H9 (cell line): ENCODE data around the gene CCL3. TPM values are rescaled to one million over a fixed set of nuclear protein-coding genes. Genes with fewer than 3 reads are reported as not detected.

Source experiments
- DNase-seq: peaks from one replicate; pipeline ENCODE4 v3.0.0-alpha.2; 2017
- H2AFZ ChIP-seq: one replicate; pipeline ENCODE4 v1.6.1; 2013; ENCODE audit warnings: mild to moderate bottlenecking, low read length, control low read depth, moderate library complexity
- H2AK5ac ChIP-seq: 2 replicates; pipeline ENCODE4 v1.6.1; 2013; ENCODE audit warnings: low read length, control low read depth, mixed read lengths; ENCODE audit not compliant: insufficient read length
- H2BK120ac ChIP-seq: one replicate; pipeline ENCODE4 v1.6.1; 2013; ENCODE audit warnings: low read depth, mild to moderate bottlenecking, low read length, control low read depth, inconsistent platforms; ENCODE audit not compliant: poor library complexity, severe bottlenecking
- H2BK12ac ChIP-seq: 2 replicates; pipeline ENCODE4 v1.6.1; 2013; ENCODE audit warnings: low read length, control low read depth, mixed read lengths, low read depth; ENCODE audit not compliant: insufficient read length
- H2BK15ac ChIP-seq: 2 replicates; pipeline ENCODE4 v1.6.1; 2013; ENCODE audit warnings: low read depth, low read length, control low read depth
- H2BK20ac ChIP-seq: one replicate; pipeline ENCODE4 v1.6.1; 2013; ENCODE audit warnings: low read depth, mild to moderate bottlenecking, low read length, control low read depth, inconsistent platforms; ENCODE audit not compliant: poor library complexity, severe bottlenecking
- H2BK5ac ChIP-seq: 2 replicates; pipeline ENCODE4 v1.6.1; 2013; ENCODE audit warnings: low read length, control low read depth, mixed read lengths; ENCODE audit not compliant: insufficient read length
- H3K14ac ChIP-seq: 2 replicates; pipeline ENCODE4 v1.6.1; 2013; ENCODE audit warnings: low read length, control low read depth; ENCODE audit not compliant: insufficient read depth
- H3K18ac ChIP-seq: 2 replicates; pipeline ENCODE4 v1.6.1; 2013; ENCODE audit warnings: low read depth, mild to moderate bottlenecking, mixed read lengths, low read length, control low read depth; ENCODE audit not compliant: insufficient read length
- H3K23ac ChIP-seq: 2 replicates; pipeline ENCODE4 v1.6.1; 2013; ENCODE audit warnings: low read length, control low read depth, mixed read lengths, low read depth; ENCODE audit not compliant: insufficient read length
- H3K23me2 ChIP-seq: 2 replicates; pipeline ENCODE4 v1.6.1; 2013; ENCODE audit warnings: low read depth, mild to moderate bottlenecking, mixed read lengths, low read length, control low read depth; ENCODE audit not compliant: insufficient read length, poor library complexity, severe bottlenecking
- H3K27ac ChIP-seq: 2 replicates; pipeline ENCODE4 v1.5.1; 2013; ENCODE audit warnings: low read length, control low read depth, mixed read lengths, low read depth; ENCODE audit not compliant: insufficient read length
- H3K27me3 ChIP-seq: 2 replicates; pipeline ENCODE4 v1.6.1; 2013; ENCODE audit warnings: low read length, control low read depth, inconsistent platforms; ENCODE audit not compliant: insufficient read depth
- H3K4ac ChIP-seq: 2 replicates; pipeline ENCODE4 v1.6.1; 2013; ENCODE audit warnings: low read depth, mild to moderate bottlenecking, control low read depth, inconsistent platforms, low read length, moderate library complexity
- H3K4me1 ChIP-seq: 2 replicates; pipeline ENCODE4 v1.6.1; 2013; ENCODE audit warnings: low read length, control low read depth, inconsistent platforms; ENCODE audit not compliant: insufficient read depth
- H3K4me2 ChIP-seq: 2 replicates; pipeline ENCODE4 v1.6.1; 2013; ENCODE audit warnings: low read length, control low read depth, mixed read lengths; ENCODE audit not compliant: insufficient read length, insufficient read depth
- H3K56ac ChIP-seq: 2 replicates; pipeline ENCODE4 v1.6.1; 2013; ENCODE audit warnings: low read depth, mild to moderate bottlenecking, mixed read lengths, low read length, control low read depth; ENCODE audit not compliant: insufficient read length
- H3K79me1 ChIP-seq: 2 replicates; pipeline ENCODE4 v1.6.1; 2013; ENCODE audit warnings: low read depth, mild to moderate bottlenecking, moderate library complexity, low read length, control low read depth, inconsistent platforms; ENCODE audit not compliant: insufficient read depth, poor library complexity, severe bottlenecking
- H3K79me2 ChIP-seq: 2 replicates; pipeline ENCODE4 v1.6.1; 2013; ENCODE audit warnings: low read length, control low read depth, inconsistent platforms; ENCODE audit not compliant: insufficient read depth
- H3K9ac ChIP-seq: 2 replicates; pipeline ENCODE4 v1.6.1; 2013; ENCODE audit warnings: low read length, control low read depth, mixed read lengths; ENCODE audit not compliant: insufficient read length; ENCODE audit errors: extremely low read depth
- H3K9me3 ChIP-seq: one replicate; pipeline ENCODE4 v1.6.1; 2013; ENCODE audit warnings: low read depth, low read length, inconsistent platforms; ENCODE audit not compliant: control insufficient read depth
- H3T11ph ChIP-seq: one replicate; pipeline ENCODE4 v1.6.1; 2013; ENCODE audit warnings: mild to moderate bottlenecking, low read length, control low read depth, inconsistent platforms
- H4K20me1 ChIP-seq: one replicate; pipeline ENCODE4 v1.6.1; 2013; ENCODE audit not compliant: control insufficient read depth, insufficient read length, insufficient read depth
- H4K5ac ChIP-seq: 2 replicates; pipeline ENCODE4 v1.6.1; 2013; ENCODE audit warnings: low read depth, mild to moderate bottlenecking, mixed read lengths, low read length, control low read depth; ENCODE audit not compliant: insufficient read length
- H4K8ac ChIP-seq: replicated peaks from 2 replicates; pipeline ENCODE4 v1.6.1; 2013; ENCODE audit warnings: low read length, control low read depth, mixed read lengths, low read depth; ENCODE audit not compliant: insufficient read length
- H4K91ac ChIP-seq: 2 replicates; pipeline ENCODE4 v1.6.1; 2013; ENCODE audit warnings: low read depth, mild to moderate bottlenecking, moderate library complexity, mixed read lengths, low read length, control low read depth; ENCODE audit not compliant: insufficient read length
- H3K27ac Mint-ChIP-seq, 3 experiments: 2 replicates in 2 of 3; 3 replicates in 1 of 3; pipeline ENCODE4 v1.8.0; 2020 to 2021; ENCODE audit warnings: mixed read lengths in 3 of 3, mild to moderate bottlenecking in 1 of 3, moderate library complexity in 1 of 3
- H3K27me3 Mint-ChIP-seq: 2 replicates; pipeline ENCODE4 v1.8.0; 2021; ENCODE audit warnings: low read depth, mild to moderate bottlenecking, moderate library complexity, mixed read lengths
- H3K36me3 Mint-ChIP-seq, 3 experiments: 2 replicates in 2 of 3; 3 replicates in 1 of 3; pipeline ENCODE4 v1.8.0; 2020 to 2021; ENCODE audit warnings: low read depth in 3 of 3, mixed read lengths in 3 of 3; ENCODE audit not compliant: insufficient read depth in 1 of 3
- H3K4me1 Mint-ChIP-seq, 2 experiments: 2 replicates each; pipeline ENCODE4 v1.8.0; 2020; ENCODE audit warnings: mixed read lengths in 2 of 2
- H3K4me3 Mint-ChIP-seq, 2 experiments: 2 replicates in 1 of 2; 3 replicates in 1 of 2; pipeline ENCODE4 v1.8.0; 2020 to 2021; ENCODE audit warnings: mild to moderate bottlenecking in 2 of 2, mixed read lengths in 2 of 2, moderate library complexity in 1 of 2
- H3K9me3 Mint-ChIP-seq, 2 experiments: 2 replicates in 1 of 2; 3 replicates in 1 of 2; pipeline ENCODE4 v1.8.0; 2020; ENCODE audit warnings: mild to moderate bottlenecking in 2 of 2, mixed read lengths in 2 of 2, moderate library complexity in 1 of 2
- CTCF ChIP-seq: fragments of 200-600 bp; sonication (generic); conservative IDR thresholded peaks from 3 replicates; pipeline ENCODE4 v1.8.0; 2021; ENCODE audit warnings: antibody characterized with exemption, mild to moderate bottlenecking
- WGBS: extraction: QIAGEN DNeasy Blood & Tissue Kit; methylation state at CpG from one replicate; pipeline ENCODE4 v1.1.7; 2013; ENCODE audit warnings: missing lambda C conversion rate, low lambda C conversion rate, mixed read lengths; ENCODE audit not compliant: insufficient read length; ENCODE audit errors: extremely low coverage; 5-methylcytosine and 5-hydroxymethylcytosine counted together
- total RNA-seq: library from RNA; stranded (reverse); gene quantifications from 2 replicates; pipeline ENCODE4 v1.2.1, GENCODE V29; 2021

The CCL3 gene
- total RNA-seq, 1 experiment from 2014 or later = not detected

GRCh38 chr17:36066365-36066985 lies 23.5 kb downstream of the CCL3 start:
- Histone ChIP-seq H3T11ph (no peak overlapping the region), H2BK120ac (no peak overlapping the region), H2BK20ac (no peak overlapping the region), H3K4me2 (no peak overlapping the region), H3K9ac (no peak overlapping the region), H3K14ac (no peak overlapping the region), H3K56ac (no peak overlapping the region), H3K4me1 (no peaks in the 10 kb centered on the region), H3K23me2 (no peaks in the 10 kb centered on the region), H3K9me3 (no peaks in the 10 kb centered on the region), H3K18ac (no peak overlapping the region), H2BK12ac (no peak overlapping the region), H2AFZ (no peak overlapping the region), H3K79me2 (no peaks in the 10 kb centered on the region), H2BK15ac (no peak overlapping the region), H4K91ac (no peak overlapping the region), H3K4ac (no peak overlapping the region), H3K79me1 (no peaks in the 10 kb centered on the region), H4K8ac (no peak overlapping the region), H2AK5ac (no peak overlapping the region), H2BK5ac (no peak overlapping the region), H4K5ac (no peak overlapping the region), H3K27ac (no peak overlapping the region), H4K20me1 (no peaks in the 10 kb centered on the region), H3K27me3 (no peaks in the 10 kb centered on the region), H3K23ac (no peak overlapping the region)
- Mint-ChIP-seq H3K27ac (no peak overlapping the region), H3K4me3 (no peak overlapping the region), H3K36me3 (no peaks in the 10 kb centered on the region), H3K27me3 (peaks cover under 1% of the 10 kb centered on the region), H3K4me1 (peaks cover 0 to 3% of the 10 kb centered on the region in 2 experiments; a peak in 1 of 4 replicates), H3K9me3 (no peaks in the 10 kb centered on the region; a peak in 2 of 5 replicates)
- no peak for TF ChIP-seq CTCF
- DNase-seq = no peak
- WGBS = no CpG with 5 or more reads among the region's 6 CpGs
